IgD-negative memory B cell (primary cell): Measurements from ENCODE around the gene AK6. TPM values are rescaled to one million over a fixed set of nuclear protein-coding genes. Genes with fewer than 3 reads are reported as not detected.
"Not testable (repeated sequence)": the region's sequence is repeated elsewhere in the genome, so short reads cannot be mapped to it uniquely, and the experiment has no call there.

ENCODE experiments used
- H3K27ac Mint-ChIP-seq, 3 donors: one replicate each; pipeline ENCODE4 v1.8.0; 2020 to 2022; ENCODE audit warnings: mild to moderate bottlenecking in 3 of 3, mixed read lengths in 3 of 3, moderate library complexity in 1 of 3
- H3K27me3 Mint-ChIP-seq: one replicate; pipeline ENCODE4 v1.8.0; 2021; ENCODE audit warnings: mixed read lengths
- H3K36me3 Mint-ChIP-seq: one replicate; pipeline ENCODE4 v1.8.0; 2020; ENCODE audit warnings: mild to moderate bottlenecking, mixed read lengths
- H3K4me1 Mint-ChIP-seq, 3 donors: one replicate each; pipeline ENCODE4 v1.8.0; 2020 to 2022; ENCODE audit warnings: mixed read lengths in 3 of 3, mild to moderate bottlenecking in 1 of 3
- H3K4me3 Mint-ChIP-seq, 4 donors: one replicate each; pipeline ENCODE4 v1.8.0; 2020 to 2022; ENCODE audit warnings: mild to moderate bottlenecking in 4 of 4, mixed read lengths in 4 of 4, moderate library complexity in 3 of 4
- H3K9me3 Mint-ChIP-seq, 3 donors: one replicate each; pipeline ENCODE4 v1.8.0; 2020 to 2021; ENCODE audit warnings: mixed read lengths in 3 of 3, mild to moderate bottlenecking in 1 of 3
- polyA plus RNA-seq: library from polyadenylated mRNA; unstranded; fragments of 300-500 nt; fragmentation: Illumina TruSeq; gene quantifications from one replicate; pipeline ENCODE4 v1.2.3, GENCODE V29; 2021

The AK6 gene
- 81.3 TPM for polyA plus RNA-seq

GRCh38 chr5:69369340-69370121 is at the start of gene AK6, which contains the start of the genes RAD17 and TAF9:
Gene AK6 (minus strand): TSS chr5:69369520. CDS start chr5:69369490, 30 bp downstream.
Gene RAD17 (plus strand): TSS chr5:69369818. CDS start chr5:69372209, 2,391 bp downstream.
Gene TAF9 (minus strand): TSS chr5:69369520. CDS start chr5:69365737, 3,783 bp downstream.
- Mint-ChIP-seq H3K27me3 (no peaks in the 10 kb centered on the region), H3K9me3 (no peaks in the 10 kb centered on the region), H3K4me1 (peaks cover 38 to 55% (median 41%) of the 10 kb centered on the region in 3 donors)

GRCh38 chr5:69418554-69418953 is 49.2 kb upstream of the AK6 start:
- peaks cover 0 to 2% (median 0%) of the 10 kb centered on the region in 3 donors for H3K9me3 Mint-ChIP-seq
- H3K4me3 Mint-ChIP-seq = no peak overlapping the region
- peaks cover 1% of the 10 kb centered on the region for H3K36me3 Mint-ChIP-seq
- no peaks in the 10 kb centered on the region for H3K27me3 Mint-ChIP-seq
- peaks cover 5 to 11% (median 8%) of the 10 kb centered on the region in 3 donors for H3K4me1 Mint-ChIP-seq
- H3K27ac Mint-ChIP-seq = no peak overlapping the region

More at GRCh38 chr5:69369340-69370121, at the start of gene AK6, which contains the start of the genes RAD17 and TAF9:
- Mint-ChIP-seq H3K36me3 (no peaks in the 10 kb centered on the region), H3K4me3 (peak within 1 kb of the TSS; percentile 93 to 99 (median 96)), H3K27ac (peak within 1 kb of the TSS; percentile 99 to 100 (median 99))

GRCh38 chr5:69416699-69417098 is 47.4 kb upstream of the AK6 start:
- Mint-ChIP-seq H3K9me3 (no peaks in the 10 kb centered on the region), H3K27ac (no peak overlapping the region), H3K36me3 (peaks cover 1% of the 10 kb centered on the region), H3K4me1 (peaks cover 5 to 11% (median 8%) of the 10 kb centered on the region in 3 donors), H3K4me3 (peak overlapping the region in 1 of 4 donors; percentile 58), H3K27me3 (no peaks in the 10 kb centered on the region)

- peaks cover 5 to 11% (median 8%) of the 10 kb centered on the region in 3 donors for H3K4me1 Mint-ChIP-seq
- no peak overlapping the region for H3K27ac Mint-ChIP-seq
- H3K4me3 Mint-ChIP-seq = peak overlapping the region; percentile 58 to 85 (median 69)
Measured at GRCh38 chr5:69416180-69416579, 46.9 kb upstream of the AK6 start.

GRCh38 chr5:69415584-69415958 is 46.3 kb upstream of the AK6 start:
- H3K4me3 Mint-ChIP-seq = peak overlapping the region; percentile 58 to 85 (median 69)
- peak overlapping the region in 1 of 3 donors; percentile 35 for H3K27ac Mint-ChIP-seq
- peaks cover 2% of the 10 kb centered on the region for H3K36me3 Mint-ChIP-seq
- no peaks in the 10 kb centered on the region for H3K27me3 Mint-ChIP-seq
- peaks cover 5 to 11% (median 8%) of the 10 kb centered on the region in 3 donors for H3K4me1 Mint-ChIP-seq
- no peaks in the 10 kb centered on the region for H3K9me3 Mint-ChIP-seq

More at GRCh38 chr5:69416180-69416579, 46.9 kb upstream of the AK6 start:
- Mint-ChIP-seq H3K27me3 (no peaks in the 10 kb centered on the region), H3K36me3 (peaks cover 1% of the 10 kb centered on the region), H3K9me3 (no peaks in the 10 kb centered on the region)

- no peaks in the 10 kb centered on the region for H3K9me3 Mint-ChIP-seq
Measured at GRCh38 chr5:69414885-69415583, 45.7 kb upstream of the AK6 start, which contains the start of gene MARVELD2. Gene MARVELD2 (plus strand): TSS chr5:69415116. CDS start chr5:69419386, 4,270 bp downstream.

GRCh38 chr5:69404659-69405330 is 35.5 kb upstream of the AK6 start:
- Mint-ChIP-seq H3K9me3 (peaks cover 0 to 2% (median 0%) of the 10 kb centered on the region in 3 donors), H3K27me3 (no peaks in the 10 kb centered on the region), H3K27ac (no peak overlapping the region), H3K4me1 (peaks cover 0 to 3% (median 0%) of the 10 kb centered on the region in 3 donors), H3K4me3 (no peak overlapping the region), H3K36me3 (peaks cover 13% of the 10 kb centered on the region)

More at GRCh38 chr5:69414885-69415583, 45.7 kb upstream of the AK6 start, which contains the start of gene MARVELD2:
- peaks cover 4% of the 10 kb centered on the region for H3K36me3 Mint-ChIP-seq
- H3K4me3 Mint-ChIP-seq = peak within 1 kb of the TSS; percentile 74 to 89 (median 81)
- H3K4me1 Mint-ChIP-seq = peaks cover 5 to 11% (median 5%) of the 10 kb centered on the region in 3 donors
- peak within 1 kb of the TSS in 2 of 3 donors; percentile 41 to 65 for H3K27ac Mint-ChIP-seq
- no peaks in the 10 kb centered on the region for H3K27me3 Mint-ChIP-seq

- Mint-ChIP-seq H3K27me3 (no peaks in the 10 kb centered on the region), H3K4me1 (peaks cover 14 to 29% (median 24%) of the 10 kb centered on the region in 3 donors), H3K9me3 (no peaks in the 10 kb centered on the region), H3K36me3 (peaks cover 5% of the 10 kb centered on the region), H3K27ac (no peak overlapping the region), H3K4me3 (no peak overlapping the region)
Measured at GRCh38 chr5:69378376-69378775, 9.1 kb upstream of the AK6 start.

GRCh38 chr5:69374911-69375446 is 5.7 kb upstream of the AK6 start:
- Mint-ChIP-seq H3K36me3 (peaks cover 5% of the 10 kb centered on the region), H3K4me1 (peaks cover 32 to 43% (median 40%) of the 10 kb centered on the region in 3 donors), H3K4me3 (peak overlapping the region; percentile 74 to 91 (median 89)), H3K27me3 (no peaks in the 10 kb centered on the region), H3K27ac (peak overlapping the region; percentile 92 to 97 (median 96)), H3K9me3 (no peaks in the 10 kb centered on the region)

- Mint-ChIP-seq H3K27me3 (no peaks in the 10 kb centered on the region), H3K4me3 (peak overlapping the region; percentile 21 to 94 (median 78)), H3K4me1 (peaks cover 41 to 63% (median 52%) of the 10 kb centered on the region in 3 donors), H3K27ac (peak overlapping the region; percentile 47 to 59 (median 58)), H3K9me3 (no peaks in the 10 kb centered on the region), H3K36me3 (peaks cover 5% of the 10 kb centered on the region)
Measured at GRCh38 chr5:69372394-69372793, 3.1 kb upstream of the AK6 start.

- not testable (repeated sequence) for H3K36me3 Mint-ChIP-seq, H3K27me3 Mint-ChIP-seq, H3K9me3 Mint-ChIP-seq
- H3K4me3 Mint-ChIP-seq = peak overlapping the region; percentile 93 to 98 (median 96)
- peak overlapping the region; percentile 99 to 100 (median 99) for H3K27ac Mint-ChIP-seq
- H3K4me1 Mint-ChIP-seq = peaks cover 39 to 56% (median 44%) of the 10 kb centered on the region in 3 donors
Measured at GRCh38 chr5:69370335-69370734, 1.0 kb upstream of the AK6 start.

GRCh38 chr5:69368458-69369339 is 621 bp downstream of the AK6 start:
- Mint-ChIP-seq H3K4me1 (peaks cover 37 to 56% (median 38%) of the 10 kb centered on the region in 3 donors), H3K27me3 (no peaks in the 10 kb centered on the region), H3K4me3 (peak overlapping the region; percentile 93 to 99 (median 96))

GRCh38 chr5:69367697-69368279 is 1.5 kb downstream of the AK6 start:
- H3K4me3 Mint-ChIP-seq = peak overlapping the region; percentile 91 to 99 (median 96)
- no peaks in the 10 kb centered on the region for H3K36me3 Mint-ChIP-seq
- H3K27ac Mint-ChIP-seq = peak overlapping the region; percentile 92 to 100 (median 99)
- no peaks in the 10 kb centered on the region for H3K27me3 Mint-ChIP-seq
- H3K4me1 Mint-ChIP-seq = peaks cover 32 to 52% (median 34%) of the 10 kb centered on the region in 3 donors
- no peaks in the 10 kb centered on the region for H3K9me3 Mint-ChIP-seq

More at GRCh38 chr5:69368458-69369339, 621 bp downstream of the AK6 start:
- Mint-ChIP-seq H3K36me3 (no peaks in the 10 kb centered on the region), H3K27ac (peak overlapping the region; percentile 92 to 100 (median 99)), H3K9me3 (no peaks in the 10 kb centered on the region)
